HCT116 (cell line): ENCODE data around the gene OR52A1. TPM values are rescaled to one million over a fixed set of nuclear protein-coding genes. Genes with fewer than 3 reads are reported as not detected.
"Not testable (repeated sequence)": the region's sequence is repeated elsewhere in the genome, so short reads cannot be mapped to it uniquely, and the experiment has no call there.

Experiments used
- ATAC-seq: fragments of 200-7000 bp; cut with Tn5 transposase; 2 replicates; pipeline ENCODE4 v1.9.1; 2020; ENCODE audit warnings: mild to moderate bottlenecking, moderate library complexity
- BruUV-seq: library from RNA; stranded (reverse); fragments of 400-500 nt; replicated peaks from 2 replicates; lab custom pipeline; 2021; lab: Mats Ljungman, UMichigan
- CTCF ChIA-PET: fragments of 300-600 bp; sonication (Branson Sonifier 250); formaldehyde crosslinking; loops from one replicate; lab custom pipeline; 2021; ENCODE audit warnings: antibody characterized with exemption; lab: Charles Lee
- POLR2A ChIA-PET: fragments of 300-600, 350-600 bp; sonication (Branson Sonifier 250); formaldehyde crosslinking; loops from one replicate; lab custom pipeline; 2021; ENCODE audit warnings: antibody characterized with exemption; lab: Charles Lee
- RAD21 ChIA-PET, 2 experiments: fragments of 300-600 bp; sonication (Branson Sonifier 250); formaldehyde crosslinking; loops; one replicate each; lab custom pipeline; 2023; ENCODE audit warnings: low total read pairs in 2 of 2; ENCODE audit not compliant: uncharacterized antibody in 2 of 2, unreplicated experiment in 2 of 2, low non-redundant PET in 1 of 2; lab: Charles Lee
- DNase-seq: peaks from one replicate; pipeline ENCODE4 v3.0.0-alpha.2; 2010; ENCODE audit warnings: low read depth, low spot score
- H2AFZ ChIP-seq: fragments of 200-600 bp; shearing (Covaris generic), sonication (generic); 2 replicates; pipeline ENCODE4 v1.6.1; 2017; ENCODE audit warnings: low read depth, mixed run types, mixed read lengths, antibody characterized with exemption, low read length; ENCODE audit not compliant: poor library complexity, severe bottlenecking
- H3K27ac ChIP-seq: 2 replicates; pipeline ENCODE4 v1.5.1; 2012; ENCODE audit warnings: low read depth, low read length
- H3K27me3 ChIP-seq: fragments of 200-600 bp; sonication (generic); 2 replicates; pipeline ENCODE4 v1.6.1; 2016; ENCODE audit warnings: mixed run types, low read length, mixed read lengths; ENCODE audit not compliant: insufficient read depth
- H3K36me3 ChIP-seq, 2 experiments: fragments of 200-500 bp in 1 of 2; fragments of 200-600 bp in 1 of 2; sonication (Bioruptor generic) in 1 of 2; sonication (generic) in 1 of 2; 2 replicates each; pipeline versions ENCODE4 v1.5.1 to v1.6.1; 2014 to 2016; ENCODE audit warnings: low read length in 2 of 2, inconsistent platforms in 1 of 2, mixed read lengths in 1 of 2, mixed run types in 1 of 2; ENCODE audit not compliant: insufficient read depth in 2 of 2, control insufficient read depth in 1 of 2
- H3K4me1 ChIP-seq, 2 experiments: fragments of 200-600 bp in 1 of 2; sonication (generic) in 1 of 2; 2 replicates each; pipeline versions ENCODE4 v1.5.1 to v1.6.1; 2012 to 2017; ENCODE audit warnings: low read length in 2 of 2, inconsistent platforms in 1 of 2, mild to moderate bottlenecking in 1 of 2, mixed read lengths in 1 of 2, mixed run types in 1 of 2, moderate library complexity in 1 of 2; ENCODE audit not compliant: insufficient read depth in 2 of 2, control insufficient read depth in 1 of 2
- H3K4me2 ChIP-seq: fragments of 200-600 bp; sonication (generic); 2 replicates; pipeline ENCODE4 v1.6.1; 2017; ENCODE audit warnings: mixed run types, low read length, mixed read lengths
- H3K4me3 ChIP-seq, 2 experiments: fragments of 200-600 bp in 1 of 2; sonication (generic) in 1 of 2; replicated peaks in 1 of 2; 2 replicates each; pipeline ENCODE4 v1.5.1; 2011 to 2016; ENCODE audit warnings: low read length in 2 of 2, control low read depth in 1 of 2, low read depth in 1 of 2, mild to moderate bottlenecking in 1 of 2, mixed read lengths in 1 of 2, mixed run types in 1 of 2
- H3K79me2 ChIP-seq: fragments of 200-600 bp; sonication (generic); 2 replicates; pipeline ENCODE4 v1.6.1; 2017; ENCODE audit warnings: mild to moderate bottlenecking, mixed run types, low read length, moderate library complexity, mixed read lengths; ENCODE audit not compliant: insufficient read depth
- H3K9ac ChIP-seq: fragments of 200-600 bp; sonication (generic); 2 replicates; pipeline ENCODE4 v1.6.1; 2016; ENCODE audit warnings: low read length, mixed read lengths
- H3K9me2 ChIP-seq: fragments of 200-600 bp; sonication (generic), shearing (Covaris generic); 2 replicates; pipeline ENCODE4 v1.6.1; 2017; ENCODE audit warnings: mixed run types, mild to moderate bottlenecking, moderate library complexity; ENCODE audit not compliant: insufficient read depth
- H3K9me3 ChIP-seq, 2 experiments: fragments of 200-500 bp in 1 of 2; fragments of 200-600 bp in 1 of 2; sonication (Bioruptor generic) in 1 of 2; sonication (generic) in 1 of 2; 2 replicates each; pipeline ENCODE4 v1.6.1; 2014 to 2017; ENCODE audit warnings: low read length in 2 of 2, mixed read lengths in 2 of 2, inconsistent platforms in 1 of 2, low read depth in 1 of 2, mild to moderate bottlenecking in 1 of 2, mixed run types in 1 of 2, moderate library complexity in 1 of 2; ENCODE audit not compliant: control insufficient read depth in 1 of 2, insufficient read depth in 1 of 2
- H4K20me1 ChIP-seq: fragments of 200-600 bp; sonication (generic), shearing (Covaris generic); 2 replicates; pipeline ENCODE4 v1.6.1; 2017; ENCODE audit warnings: mixed run types, mild to moderate bottlenecking, moderate library complexity; ENCODE audit not compliant: insufficient read depth
- CBX3 ChIP-seq: IDR thresholded peaks from 2 replicates; pipeline ENCODE4 v1.6.1; 2012; ENCODE audit warnings: low read depth
- EGR1 ChIP-seq: IDR thresholded peaks from 2 replicates; pipeline ENCODE4 v1.6.1; 2012; ENCODE audit warnings: low read depth
- EZH2 ChIP-seq: fragments of 200-600 bp; sonication (generic); IDR thresholded peaks from 2 replicates; pipeline ENCODE4 v1.6.1; 2017; ENCODE audit warnings: antibody characterized with exemption, mixed run types
- FOSL1 ChIP-seq: IDR thresholded peaks from 2 replicates; pipeline ENCODE4 v1.6.1; 2012; ENCODE audit warnings: low read depth
- JUND ChIP-seq: IDR thresholded peaks from 2 replicates; pipeline ENCODE4 v1.6.1; 2012
- SP1 ChIP-seq: IDR thresholded peaks from 2 replicates; pipeline ENCODE4 v1.6.1; 2012; ENCODE audit warnings: low read depth
- TCF7L2 ChIP-seq: IDR thresholded peaks from 2 replicates; pipeline ENCODE4 v1.7.0; 2011; ENCODE audit warnings: borderline replicate concordance, inconsistent platforms; ENCODE audit not compliant: insufficient read depth, insufficient read length; ENCODE audit errors: extremely low read depth
- ZFX ChIP-seq: fragments of 450-650 bp; IDR thresholded peaks from 2 replicates; pipeline ENCODE4 v1.6.1; 2017
- intact Hi-C: fragments of 100-400 bp; cut with micrococcal nuclease; formaldehyde crosslinking; loops from 2 replicates; pipeline ENCODE4 v1.10.0; 2022
- total RNA-seq: library from RNA; stranded (reverse); gene quantifications from one replicate; pipeline ENCODE4 v1.2.1, GENCODE V29; 2021; ENCODE audit not compliant: unreplicated experiment
- TF ChIP-seq, protein P1 (sequence below): IDR thresholded peaks from 2 replicates; pipeline ENCODE4 v1.6.1; 2011; ENCODE audit warnings: mild to moderate bottlenecking, low read length, moderate library complexity; ENCODE audit not compliant: insufficient replicate concordance; ENCODE audit errors: extremely low read depth
- TF ChIP-seq, protein P2 (sequence below): IDR thresholded peaks from 2 replicates; pipeline ENCODE4 v1.6.1; 2012
- TF ChIP-seq, protein P3 (sequence below), 3 experiments: fragments of 200-600 bp in 1 of 3; sonication (generic) in 1 of 3; IDR thresholded peaks in 2 of 3; conservative IDR thresholded peaks in 1 of 3; 2 replicates each; pipeline ENCODE4 v1.5.1; 2012 to 2017; ENCODE audit warnings: low read depth in 2 of 3, low read length in 2 of 3, antibody characterized with exemption in 1 of 3, borderline replicate concordance in 1 of 3, control low read depth in 1 of 3, mild to moderate bottlenecking in 1 of 3, mixed read lengths in 1 of 3, mixed run types in 1 of 3, moderate library complexity in 1 of 3; ENCODE audit not compliant: insufficient read depth in 1 of 3
- TF ChIP-seq, protein P4 (sequence below): IDR thresholded peaks from 2 replicates; pipeline ENCODE4 v1.6.1; 2012; ENCODE audit warnings: low read depth

Gene OR52A1
- total RNA-seq, 1 experiment from 2014 or later = not detected

DNA sequence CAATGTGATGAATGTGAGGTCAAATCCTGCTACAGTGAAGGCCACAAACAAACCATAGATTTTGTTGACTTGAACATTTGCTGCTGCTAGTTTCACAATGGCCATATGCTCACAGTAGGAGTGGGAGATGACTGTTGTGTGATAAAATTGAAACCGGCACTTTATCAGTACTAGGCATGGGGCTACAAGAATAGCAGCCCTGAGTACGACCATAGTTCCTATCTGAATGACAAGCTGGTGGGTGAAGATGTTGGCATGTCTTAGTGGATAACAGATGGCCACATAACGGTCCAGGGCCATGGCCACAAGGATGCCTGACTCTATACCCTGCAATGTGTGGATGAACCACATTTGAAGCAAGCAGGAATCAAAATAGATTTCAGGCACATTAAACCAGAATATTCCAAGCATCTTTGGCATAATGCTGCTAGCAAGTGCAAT lies 2.8 kb downstream of the OR52A1 start:
- TF ChIP-seq, protein P1, sequence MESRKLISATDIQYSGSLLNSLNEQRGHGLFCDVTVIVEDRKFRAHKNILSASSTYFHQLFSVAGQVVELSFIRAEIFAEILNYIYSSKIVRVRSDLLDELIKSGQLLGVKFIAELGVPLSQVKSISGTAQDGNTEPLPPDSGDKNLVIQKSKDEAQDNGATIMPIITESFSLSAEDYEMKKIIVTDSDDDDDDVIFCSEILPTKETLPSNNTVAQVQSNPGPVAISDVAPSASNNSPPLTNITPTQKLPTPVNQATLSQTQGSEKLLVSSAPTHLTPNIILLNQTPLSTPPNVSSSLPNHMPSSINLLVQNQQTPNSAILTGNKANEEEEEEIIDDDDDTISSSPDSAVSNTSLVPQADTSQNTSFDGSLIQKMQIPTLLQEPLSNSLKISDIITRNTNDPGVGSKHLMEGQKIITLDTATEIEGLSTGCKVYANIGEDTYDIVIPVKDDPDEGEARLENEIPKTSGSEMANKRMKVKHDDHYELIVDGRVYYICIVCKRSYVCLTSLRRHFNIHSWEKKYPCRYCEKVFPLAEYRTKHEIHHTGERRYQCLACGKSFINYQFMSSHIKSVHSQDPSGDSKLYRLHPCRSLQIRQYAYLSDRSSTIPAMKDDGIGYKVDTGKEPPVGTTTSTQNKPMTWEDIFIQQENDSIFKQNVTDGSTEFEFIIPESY = no peak
- TF ChIP-seq FOSL1 = no peak
- no peak for TF ChIP-seq JUND
- TF ChIP-seq ZFX = no peak
- TF ChIP-seq, protein P2, sequence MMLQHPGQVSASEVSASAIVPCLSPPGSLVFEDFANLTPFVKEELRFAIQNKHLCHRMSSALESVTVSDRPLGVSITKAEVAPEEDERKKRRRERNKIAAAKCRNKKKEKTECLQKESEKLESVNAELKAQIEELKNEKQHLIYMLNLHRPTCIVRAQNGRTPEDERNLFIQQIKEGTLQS = no peak
- TF ChIP-seq EGR1 = no peak
- no peak for TF ChIP-seq SP1
- no peak for TF ChIP-seq CBX3
- TF ChIP-seq, protein P3, sequence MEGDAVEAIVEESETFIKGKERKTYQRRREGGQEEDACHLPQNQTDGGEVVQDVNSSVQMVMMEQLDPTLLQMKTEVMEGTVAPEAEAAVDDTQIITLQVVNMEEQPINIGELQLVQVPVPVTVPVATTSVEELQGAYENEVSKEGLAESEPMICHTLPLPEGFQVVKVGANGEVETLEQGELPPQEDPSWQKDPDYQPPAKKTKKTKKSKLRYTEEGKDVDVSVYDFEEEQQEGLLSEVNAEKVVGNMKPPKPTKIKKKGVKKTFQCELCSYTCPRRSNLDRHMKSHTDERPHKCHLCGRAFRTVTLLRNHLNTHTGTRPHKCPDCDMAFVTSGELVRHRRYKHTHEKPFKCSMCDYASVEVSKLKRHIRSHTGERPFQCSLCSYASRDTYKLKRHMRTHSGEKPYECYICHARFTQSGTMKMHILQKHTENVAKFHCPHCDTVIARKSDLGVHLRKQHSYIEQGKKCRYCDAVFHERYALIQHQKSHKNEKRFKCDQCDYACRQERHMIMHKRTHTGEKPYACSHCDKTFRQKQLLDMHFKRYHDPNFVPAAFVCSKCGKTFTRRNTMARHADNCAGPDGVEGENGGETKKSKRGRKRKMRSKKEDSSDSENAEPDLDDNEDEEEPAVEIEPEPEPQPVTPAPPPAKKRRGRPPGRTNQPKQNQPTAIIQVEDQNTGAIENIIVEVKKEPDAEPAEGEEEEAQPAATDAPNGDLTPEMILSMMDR (IDR thresholded peaks at IDR 0.05 in 2 of 3, conservative IDR thresholded peaks at IDR 0.05 in 1 of 3; ENCODE audit: borderline replicate concordance in 1 of 3, insufficient read depth in 1 of 3, low read depth in 2 of 3, low read length in 2 of 3) = no peak
- TF ChIP-seq, protein P4, sequence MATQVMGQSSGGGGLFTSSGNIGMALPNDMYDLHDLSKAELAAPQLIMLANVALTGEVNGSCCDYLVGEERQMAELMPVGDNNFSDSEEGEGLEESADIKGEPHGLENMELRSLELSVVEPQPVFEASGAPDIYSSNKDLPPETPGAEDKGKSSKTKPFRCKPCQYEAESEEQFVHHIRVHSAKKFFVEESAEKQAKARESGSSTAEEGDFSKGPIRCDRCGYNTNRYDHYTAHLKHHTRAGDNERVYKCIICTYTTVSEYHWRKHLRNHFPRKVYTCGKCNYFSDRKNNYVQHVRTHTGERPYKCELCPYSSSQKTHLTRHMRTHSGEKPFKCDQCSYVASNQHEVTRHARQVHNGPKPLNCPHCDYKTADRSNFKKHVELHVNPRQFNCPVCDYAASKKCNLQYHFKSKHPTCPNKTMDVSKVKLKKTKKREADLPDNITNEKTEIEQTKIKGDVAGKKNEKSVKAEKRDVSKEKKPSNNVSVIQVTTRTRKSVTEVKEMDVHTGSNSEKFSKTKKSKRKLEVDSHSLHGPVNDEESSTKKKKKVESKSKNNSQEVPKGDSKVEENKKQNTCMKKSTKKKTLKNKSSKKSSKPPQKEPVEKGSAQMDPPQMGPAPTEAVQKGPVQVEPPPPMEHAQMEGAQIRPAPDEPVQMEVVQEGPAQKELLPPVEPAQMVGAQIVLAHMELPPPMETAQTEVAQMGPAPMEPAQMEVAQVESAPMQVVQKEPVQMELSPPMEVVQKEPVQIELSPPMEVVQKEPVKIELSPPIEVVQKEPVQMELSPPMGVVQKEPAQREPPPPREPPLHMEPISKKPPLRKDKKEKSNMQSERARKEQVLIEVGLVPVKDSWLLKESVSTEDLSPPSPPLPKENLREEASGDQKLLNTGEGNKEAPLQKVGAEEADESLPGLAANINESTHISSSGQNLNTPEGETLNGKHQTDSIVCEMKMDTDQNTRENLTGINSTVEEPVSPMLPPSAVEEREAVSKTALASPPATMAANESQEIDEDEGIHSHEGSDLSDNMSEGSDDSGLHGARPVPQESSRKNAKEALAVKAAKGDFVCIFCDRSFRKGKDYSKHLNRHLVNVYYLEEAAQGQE = no peak
- TF ChIP-seq TCF7L2 = no peak
- TF ChIP-seq EZH2 = no peak
- DNase-seq (no peak), ATAC-seq (no peak)
- intact Hi-C loops = no loop called here
- CTCF ChIA-PET = no interaction called here
- RAD21 ChIA-PET = no interaction called here
- Histone ChIP-seq H3K27me3 (peaks cover 58% of the 10 kb centered on the region), H3K36me3 (no peaks in the 10 kb centered on the region), H3K4me3 (no peak overlapping the region), H3K4me2 (no peak overlapping the region), H3K27ac (no peak overlapping the region), H3K9ac (no peak overlapping the region), H2AFZ (no peak overlapping the region), H4K20me1 (no peaks in the 10 kb centered on the region), H3K9me3 (no peaks in the 10 kb centered on the region), H3K4me1 (no peaks in the 10 kb centered on the region), H3K9me2 (no peaks in the 10 kb centered on the region), H3K79me2 (no peaks in the 10 kb centered on the region)
- POLR2A ChIA-PET = no interaction called here
- no TSS peak for BruUV-seq

DNA sequence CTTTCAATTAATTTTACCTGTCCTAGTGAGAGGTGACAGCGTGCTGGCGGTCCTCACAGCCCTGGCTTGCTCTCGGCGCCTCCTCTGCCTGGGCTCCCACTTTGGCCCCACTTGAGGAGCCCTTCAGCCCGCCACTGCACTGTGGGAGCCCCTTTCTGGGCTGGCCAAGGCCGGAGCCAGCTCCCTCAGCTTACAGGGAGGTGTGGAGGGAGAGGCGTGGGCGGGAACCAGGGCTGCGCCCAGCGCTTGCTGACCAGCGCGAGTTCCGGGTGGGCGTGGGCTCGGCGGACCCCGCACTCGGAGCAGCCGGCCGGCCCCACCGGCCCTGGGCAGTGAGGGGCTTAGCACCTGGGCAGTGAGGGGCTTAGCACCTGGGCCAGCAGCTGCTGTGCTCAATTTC lies 10.4 kb downstream of the OR52A1 start:
- RAD21 ChIA-PET, H3K9ac ChIP-seq, ATAC-seq, H3K9me2 ChIP-seq, H3K36me3 ChIP-seq, H2AFZ ChIP-seq, DNase-seq, H3K79me2 ChIP-seq, POLR2A ChIA-PET, BruUV-seq, H3K9me3 ChIP-seq, H3K27ac ChIP-seq, intact Hi-C loops, H3K4me2 ChIP-seq, H3K4me1 ChIP-seq, H4K20me1 ChIP-seq, H3K4me3 ChIP-seq: not testable (repeated sequence)
- CTCF ChIA-PET = interaction anchor here (1.4 kb wide), 1 partner anchor 19 kb away, joined by 4 read pairs; no protein-coding TSS in a partner anchor
- peaks cover 43% of the 10 kb centered on the region for H3K27me3 ChIP-seq
